ENCODE data around the gene PTPRM. TPM values are rescaled to one million over a fixed set of nuclear protein-coding genes. Genes with fewer than 3 reads are reported as not detected.

PTPRM gene
- total and polyA plus RNA-seq, 2 donors (not counting 3 experiments of a cell fraction or from before 2014, with no cell fraction given) = 37.4 to 43.7 TPM

DNA sequence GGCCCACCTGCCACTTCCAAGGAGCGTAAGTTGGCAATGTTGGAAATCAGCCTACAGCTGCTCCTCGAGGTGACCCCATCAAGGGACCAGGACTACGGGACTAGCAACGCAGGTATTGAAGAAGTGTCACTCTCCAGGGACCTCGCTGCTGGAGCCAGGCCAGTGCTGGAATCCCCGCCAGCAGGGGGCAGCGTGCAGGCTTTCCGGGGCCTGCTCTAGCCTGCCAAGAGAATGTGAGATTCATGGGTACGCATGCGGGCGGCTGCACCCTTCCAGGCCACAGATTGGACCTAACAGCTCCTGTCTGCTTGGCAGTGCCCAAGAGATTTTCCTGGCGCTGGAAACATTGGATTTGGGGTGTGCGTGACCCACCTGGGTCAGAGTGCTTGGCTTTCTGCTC, 859.3 kb downstream of the PTPRM start:
- intact Hi-C loops (cut with micrococcal nuclease) (no loop called here), dilution Hi-C loops (cut with MboI; ENCODE audit: extremely low pct_ligation_motif_present, low sequenced_read_pairs) (no loop called here)
- Histone ChIP-seq H3K4me3 (replicated peaks in 1 of 3; ENCODE audit: insufficient read depth in 1 of 3, low read depth in 1 of 3, low read length in 3 of 3) (no peak overlapping the region), H3K36me3 (ENCODE audit: control insufficient read depth in 2 of 2, extremely low read depth in 1 of 2, insufficient read depth in 2 of 2, low read length in 2 of 2) (no peaks in the 10 kb centered on the region), H3K79me2 (ENCODE audit: control insufficient read depth, insufficient read depth, low read length) (no peaks in the 10 kb centered on the region), H4K20me1 (replicated peaks; ENCODE audit: control insufficient read depth, extremely low read depth, insufficient read depth, low read length) (no peaks in the 10 kb centered on the region), H3K9me3 (replicated peaks; ENCODE audit: control insufficient read depth, insufficient read depth, low read length) (no peaks in the 10 kb centered on the region), H2AFZ (ENCODE audit: low read depth, low read length) (no peak overlapping the region), H3K4me1 (ENCODE audit: control insufficient read depth, extremely low read depth, insufficient read depth, low read length) (no peaks in the 10 kb centered on the region), H3K4me2 (ENCODE audit: insufficient read depth, low read length) (no peak overlapping the region), H3K27ac (ENCODE audit: insufficient read depth, low read depth, low read length) (no peak overlapping the region), H3K27me3 (ENCODE audit: control insufficient read depth in 2 of 2, insufficient read depth in 2 of 2, low read length in 2 of 2) (no peaks in the 10 kb centered on the region), H3K9me1 (replicated peaks; ENCODE audit: control insufficient read depth, extremely low read depth, insufficient read depth, low read length) (no peaks in the 10 kb centered on the region), H3K9ac (replicated peaks; ENCODE audit: extremely low read depth, insufficient read depth, low read length) (no peak overlapping the region)
- no peak for FAIRE-seq
- TF ChIP-seq POLR2AphosphoS5 (IDR thresholded peaks at IDR 0.05; ENCODE audit: insufficient read depth, low read depth, low read length) = no peak
- TF ChIP-seq, protein P1, sequence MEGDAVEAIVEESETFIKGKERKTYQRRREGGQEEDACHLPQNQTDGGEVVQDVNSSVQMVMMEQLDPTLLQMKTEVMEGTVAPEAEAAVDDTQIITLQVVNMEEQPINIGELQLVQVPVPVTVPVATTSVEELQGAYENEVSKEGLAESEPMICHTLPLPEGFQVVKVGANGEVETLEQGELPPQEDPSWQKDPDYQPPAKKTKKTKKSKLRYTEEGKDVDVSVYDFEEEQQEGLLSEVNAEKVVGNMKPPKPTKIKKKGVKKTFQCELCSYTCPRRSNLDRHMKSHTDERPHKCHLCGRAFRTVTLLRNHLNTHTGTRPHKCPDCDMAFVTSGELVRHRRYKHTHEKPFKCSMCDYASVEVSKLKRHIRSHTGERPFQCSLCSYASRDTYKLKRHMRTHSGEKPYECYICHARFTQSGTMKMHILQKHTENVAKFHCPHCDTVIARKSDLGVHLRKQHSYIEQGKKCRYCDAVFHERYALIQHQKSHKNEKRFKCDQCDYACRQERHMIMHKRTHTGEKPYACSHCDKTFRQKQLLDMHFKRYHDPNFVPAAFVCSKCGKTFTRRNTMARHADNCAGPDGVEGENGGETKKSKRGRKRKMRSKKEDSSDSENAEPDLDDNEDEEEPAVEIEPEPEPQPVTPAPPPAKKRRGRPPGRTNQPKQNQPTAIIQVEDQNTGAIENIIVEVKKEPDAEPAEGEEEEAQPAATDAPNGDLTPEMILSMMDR (IDR thresholded peaks at IDR 0.05; ENCODE audit: extremely low read depth in 1 of 2, insufficient read depth in 1 of 2, low read depth in 1 of 2, low read length in 2 of 2) = peak in 1 of 2 donors; percentile 18
- ChIA-PET POLR2A (no interaction called here), CTCF (interaction anchor here (0.8 to 1.6 kb wide), 2 partner anchors 54 to 99 kb away, joined by 3 to 6 read pairs; no protein-coding TSS in a partner anchor)
- BruUV-seq (replicated peaks) = no TSS peak
- DNase-seq (ENCODE audit: low read depth, low spot score) = no peak

DNA sequence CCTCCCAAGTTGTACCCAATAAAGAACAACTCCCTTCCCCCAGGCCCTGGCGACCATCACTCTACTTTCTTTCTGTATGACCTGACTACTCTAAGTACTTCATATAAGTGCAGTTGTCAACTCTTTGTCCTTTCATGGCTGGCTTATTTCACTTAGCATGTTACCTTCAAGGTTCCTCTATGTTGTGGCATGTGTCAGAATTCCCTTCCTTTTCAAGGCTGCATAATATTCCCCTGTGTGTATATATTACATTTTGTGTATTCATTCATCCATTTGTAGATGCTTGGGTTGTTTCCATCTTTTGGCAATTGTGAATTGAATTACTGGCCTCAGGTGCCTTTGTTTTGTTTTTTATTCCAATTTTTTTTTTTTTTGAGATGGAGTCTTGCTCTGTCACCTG, 860.2 kb downstream of the PTPRM start:
- no peaks in the 10 kb centered on the region for H3K9me3 ChIP-seq (replicated peaks; ENCODE audit: control insufficient read depth, insufficient read depth, low read length)
- H3K36me3 ChIP-seq (ENCODE audit: control insufficient read depth in 2 of 2, extremely low read depth in 1 of 2, insufficient read depth in 2 of 2, low read length in 2 of 2) = no peaks in the 10 kb centered on the region
- H4K20me1 ChIP-seq (replicated peaks; ENCODE audit: control insufficient read depth, extremely low read depth, insufficient read depth, low read length) = no peaks in the 10 kb centered on the region
- no peak for TF ChIP-seq GATA2 (IDR thresholded peaks at IDR 0.05; ENCODE audit: insufficient read depth, insufficient read length, low read depth, low read length)
- TF ChIP-seq FOS (IDR thresholded peaks at IDR 0.05; ENCODE audit: borderline replicate concordance, insufficient read depth, low read length) = no peak
- TF ChIP-seq, protein P2, sequence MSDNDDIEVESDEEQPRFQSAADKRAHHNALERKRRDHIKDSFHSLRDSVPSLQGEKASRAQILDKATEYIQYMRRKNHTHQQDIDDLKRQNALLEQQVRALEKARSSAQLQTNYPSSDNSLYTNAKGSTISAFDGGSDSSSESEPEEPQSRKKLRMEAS (IDR thresholded peaks at IDR 0.05; ENCODE audit: insufficient read depth, insufficient read length) = no peak
- TF ChIP-seq EZH2 (IDR thresholded peaks at IDR 0.05; ENCODE audit: borderline replicate concordance, low read depth, low read length, severe bottlenecking) = no peak
- TF ChIP-seq, protein P1 (IDR thresholded peaks at IDR 0.05; ENCODE audit: extremely low read depth in 1 of 2, insufficient read depth in 1 of 2, low read depth in 1 of 2, low read length in 2 of 2) = no peak
- TF ChIP-seq POLR2AphosphoS5 (IDR thresholded peaks at IDR 0.05; ENCODE audit: insufficient read depth, low read depth, low read length) = no peak
- TF ChIP-seq MYC (IDR thresholded peaks at IDR 0.05; ENCODE audit: low read depth, low read length) = no peak
- TF ChIP-seq POLR2A (IDR thresholded peaks at IDR 0.05; ENCODE audit: low read depth, low read length) = no peak
- TF ChIP-seq JUN (IDR thresholded peaks at IDR 0.05; ENCODE audit: borderline replicate concordance, insufficient read depth, insufficient read length, low read depth) = no peak
- H3K9me1 ChIP-seq (replicated peaks; ENCODE audit: control insufficient read depth, extremely low read depth, insufficient read depth, low read length) = no peaks in the 10 kb centered on the region
- intact Hi-C loops (cut with micrococcal nuclease) = no loop called here
- H3K4me3 ChIP-seq (replicated peaks in 1 of 3; ENCODE audit: insufficient read depth in 1 of 3, low read depth in 1 of 3, low read length in 3 of 3) = no peak overlapping the region
- FAIRE-seq (no peak), DNase-seq (ENCODE audit: low read depth, low spot score) (no peak)
- H3K27ac ChIP-seq (ENCODE audit: insufficient read depth, low read depth, low read length) = no peak overlapping the region
- H3K4me2 ChIP-seq (ENCODE audit: insufficient read depth, low read length) = no peak overlapping the region
- ChIA-PET POLR2A (no interaction called here), CTCF (no interaction called here)
- dilution Hi-C loops (cut with MboI; ENCODE audit: extremely low pct_ligation_motif_present, low sequenced_read_pairs) = no loop called here
- no peak overlapping the region for H3K9ac ChIP-seq (replicated peaks; ENCODE audit: extremely low read depth, insufficient read depth, low read length)
- H3K27me3 ChIP-seq (ENCODE audit: control insufficient read depth in 2 of 2, insufficient read depth in 2 of 2, low read length in 2 of 2) = no peaks in the 10 kb centered on the region
- H3K79me2 ChIP-seq (ENCODE audit: control insufficient read depth, insufficient read depth, low read length) = no peaks in the 10 kb centered on the region
- H2AFZ ChIP-seq (ENCODE audit: low read depth, low read length) = no peak overlapping the region
- BruUV-seq (replicated peaks) = no TSS peak
- no peaks in the 10 kb centered on the region for H3K4me1 ChIP-seq (ENCODE audit: control insufficient read depth, extremely low read depth, insufficient read depth, low read length)

Measured in endothelial cell of umbilical vein (primary cell).